Neural cell (in vitro differentiated cells): Measurements from ENCODE around the gene PDE8B. TPM values are rescaled to one million over a fixed set of nuclear protein-coding genes. Genes with fewer than 3 reads are reported as not detected.

ENCODE experiments used
- H2AFZ ChIP-seq: fragments of 200-600, 300-800 bp; sonication (generic), shearing (Covaris generic); 2 replicates; pipeline ENCODE4 v1.6.0; 2014; ENCODE audit warnings: low read depth, mild to moderate bottlenecking, antibody characterized with exemption, low read length, moderate library complexity
- H3F3A ChIP-seq: fragments of 200-600 bp; shearing (Covaris generic); 2 replicates; pipeline ENCODE4 v1.6.1; 2016; ENCODE audit warnings: mild to moderate bottlenecking, moderate library complexity, mixed read lengths, antibody characterized with exemption, low read length; ENCODE audit not compliant: insufficient read depth, poor library complexity, severe bottlenecking
- H3K27ac ChIP-seq: fragments of 200-600, 300-800 bp; sonication (generic), shearing (Covaris generic); 2 replicates; pipeline ENCODE4 v1.5.1; 2014; ENCODE audit warnings: mild to moderate bottlenecking, low read length, moderate library complexity
- H3K27me3 ChIP-seq: fragments of 300-800, 200-600 bp; sonication (generic), shearing (Covaris generic); 2 replicates; pipeline ENCODE4 v1.6.0; 2014; ENCODE audit warnings: mild to moderate bottlenecking, low read depth, low read length, moderate library complexity; ENCODE audit not compliant: insufficient read depth
- H3K36me3 ChIP-seq: fragments of 300-800, 200-600 bp; sonication (generic), shearing (Covaris generic); 2 replicates; pipeline ENCODE4 v1.5.1; 2014; ENCODE audit warnings: mild to moderate bottlenecking, antibody characterized with exemption, low read length, moderate library complexity; ENCODE audit not compliant: insufficient read depth
- H3K4me2 ChIP-seq: fragments of 300-800, 200-600 bp; sonication (generic), shearing (Covaris generic); 2 replicates; pipeline ENCODE4 v1.6.0; 2014; ENCODE audit warnings: mild to moderate bottlenecking, low read length
- H3K4me3 ChIP-seq: fragments of 300-800, 200-600 bp; sonication (generic), shearing (Covaris generic); 2 replicates; pipeline ENCODE4 v1.5.1; 2014; ENCODE audit warnings: mild to moderate bottlenecking, low read length, moderate library complexity
- H3K79me2 ChIP-seq: fragments of 200-600 bp; shearing (Covaris generic); replicated peaks from 2 replicates; pipeline ENCODE4 v1.6.0; 2014; ENCODE audit warnings: mild to moderate bottlenecking, low read length, moderate library complexity; ENCODE audit not compliant: insufficient read depth
- H3K9ac ChIP-seq: fragments of 300-800, 200-600 bp; sonication (generic), shearing (Covaris generic); 2 replicates; pipeline ENCODE4 v1.6.1; 2016; ENCODE audit warnings: mild to moderate bottlenecking, low read length, mixed read lengths
- H3K9me2 ChIP-seq: fragments of 200-600 bp; shearing (Covaris generic); 2 replicates; pipeline ENCODE4 v1.6.1; 2016; ENCODE audit warnings: mild to moderate bottlenecking, low read length, mixed read lengths; ENCODE audit not compliant: insufficient read depth
- H3K9me3 ChIP-seq: fragments of 200-600, 300-800 bp; sonication (generic), shearing (Covaris generic); 2 replicates; pipeline ENCODE4 v1.6.1; 2016; ENCODE audit warnings: mild to moderate bottlenecking, mixed run types, low read length, moderate library complexity, mixed read lengths
- H4K20me1 ChIP-seq: fragments of 200-600 bp; shearing (Covaris generic); 2 replicates; pipeline ENCODE4 v1.6.1; 2016; ENCODE audit warnings: mild to moderate bottlenecking, mixed run types; ENCODE audit not compliant: insufficient read depth
- EP300 ChIP-seq: fragments of 450-650 bp; conservative IDR thresholded peaks from 2 replicates; pipeline ENCODE4 v1.6.1; 2014; ENCODE audit warnings: antibody characterized with exemption, mild to moderate bottlenecking, moderate library complexity; ENCODE audit not compliant: poor library complexity, severe bottlenecking
- EZH2 ChIP-seq: fragments of 200-600, 300-800 bp; shearing (Covaris generic), sonication (generic); IDR thresholded peaks from 2 replicates; pipeline ENCODE4 v1.6.1; 2014; ENCODE audit warnings: antibody characterized with exemption, low read length, borderline replicate concordance, mild to moderate bottlenecking; ENCODE audit not compliant: insufficient read depth, poor library complexity, severe bottlenecking
- MXI1 ChIP-seq: fragments of 450-650 bp; conservative IDR thresholded peaks from 2 replicates; pipeline ENCODE4 v1.6.1; 2014; ENCODE audit warnings: antibody characterized with exemption, mild to moderate bottlenecking; ENCODE audit not compliant: poor library complexity, severe bottlenecking
- POLR2AphosphoS5 ChIP-seq: IDR thresholded peaks from 2 replicates; pipeline ENCODE4 v1.6.1; 2012
- RAD21 ChIP-seq: fragments of 450-650 bp; conservative IDR thresholded peaks from 2 replicates; pipeline ENCODE4 v1.6.1; 2014; ENCODE audit warnings: antibody characterized with exemption, mild to moderate bottlenecking, moderate library complexity
- SMC3 ChIP-seq: fragments of 450-650 bp; conservative IDR thresholded peaks from 2 replicates; pipeline ENCODE4 v1.6.1; 2014; ENCODE audit warnings: antibody characterized with exemption, mild to moderate bottlenecking, moderate library complexity; ENCODE audit not compliant: poor library complexity
- TAF1 ChIP-seq: IDR thresholded peaks from 2 replicates; pipeline ENCODE4 v1.6.1; 2012; ENCODE audit warnings: low read depth
- polyA plus RNA-seq: library from polyadenylated mRNA; depleted of rRNA; stranded (reverse); fragments of >200 nt; gene quantifications from 2 replicates; pipeline ENCODE4 v1.2.3, GENCODE V29; 2014
- TF ChIP-seq, protein P1 (sequence below): IDR thresholded peaks from 2 replicates; pipeline ENCODE4 v1.6.1; 2012; ENCODE audit warnings: borderline replicate concordance
- TF ChIP-seq, protein P2 (sequence below): fragments of 450-650 bp; IDR thresholded peaks from 2 replicates; pipeline ENCODE4 v1.5.1; 2014; ENCODE audit warnings: antibody characterized with exemption, mild to moderate bottlenecking, moderate library complexity; ENCODE audit not compliant: poor library complexity, severe bottlenecking

PDE8B gene
- polyA plus RNA-seq, 1 donor from 2014 or later: 0.22 TPM

DNA sequence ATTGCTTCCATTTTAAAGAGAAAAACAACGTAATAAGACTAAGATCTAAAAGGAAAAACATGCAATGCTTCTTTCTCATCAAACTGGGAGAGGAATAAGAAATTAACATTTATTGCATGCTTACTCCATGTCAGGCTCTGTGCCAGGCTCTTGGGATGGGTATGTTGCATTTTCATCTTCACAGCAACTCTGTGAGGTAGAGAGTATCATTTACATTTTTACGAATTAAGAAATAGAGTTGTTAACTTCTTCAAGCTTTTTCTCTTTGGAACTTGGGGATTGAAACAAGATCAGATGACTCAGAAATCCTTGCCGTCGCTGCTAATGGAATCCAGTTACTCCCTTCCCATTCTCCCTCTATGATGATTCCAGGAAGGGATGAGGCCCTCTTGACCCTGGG, 39.5 kb downstream of the PDE8B start:
- no peaks in the 10 kb centered on the region for H4K20me1 ChIP-seq
- no peaks in the 10 kb centered on the region for H3K36me3 ChIP-seq
- no peaks in the 10 kb centered on the region for H3K27me3 ChIP-seq
- H3K4me2 ChIP-seq: no peak overlapping the region
- no peak overlapping the region for H2AFZ ChIP-seq
- no peak overlapping the region for H3K9ac ChIP-seq
- H3K4me3 ChIP-seq: no peak overlapping the region
- no peak for TF ChIP-seq TAF1
- H3K9me2 ChIP-seq: no peaks in the 10 kb centered on the region
- no peaks in the 10 kb centered on the region for H3F3A ChIP-seq
- no peaks in the 10 kb centered on the region for H3K79me2 ChIP-seq
- H3K27ac ChIP-seq: no peak overlapping the region
- H3K9me3 ChIP-seq: no peaks in the 10 kb centered on the region

DNA sequence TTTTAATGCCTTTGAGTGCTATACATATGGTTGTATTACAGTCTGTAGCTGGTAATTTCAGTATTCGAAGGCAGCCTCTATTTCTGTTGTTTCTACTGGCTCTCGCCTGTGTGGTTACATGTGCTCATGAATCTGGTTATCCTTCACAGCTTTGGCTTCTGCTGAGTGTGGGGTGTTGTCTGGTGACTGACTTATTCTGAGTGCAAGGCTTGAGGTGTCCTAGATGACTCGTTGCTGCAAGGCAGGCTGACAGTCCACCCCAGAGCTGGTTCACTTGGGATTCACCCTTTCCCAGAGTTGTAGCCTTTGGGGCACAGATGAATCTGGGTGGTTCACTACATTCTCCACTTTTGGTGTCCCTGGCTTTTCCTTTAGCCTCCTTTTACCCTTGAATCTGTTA, 41.4 kb downstream of the PDE8B start:
- no peaks in the 10 kb centered on the region for H3K9me2 ChIP-seq
- H2AFZ ChIP-seq: no peak overlapping the region
- H3K27ac ChIP-seq: no peak overlapping the region
- H3F3A ChIP-seq: no peaks in the 10 kb centered on the region
- H3K36me3 ChIP-seq: no peaks in the 10 kb centered on the region
- H3K9ac ChIP-seq: no peak overlapping the region
- H3K79me2 ChIP-seq: no peaks in the 10 kb centered on the region
- H3K4me2 ChIP-seq: no peak overlapping the region
- no peak overlapping the region for H3K4me3 ChIP-seq
- no peaks in the 10 kb centered on the region for H4K20me1 ChIP-seq
- H3K9me3 ChIP-seq: no peaks in the 10 kb centered on the region
- TF ChIP-seq RAD21 (no peak), SMC3 (no peak)
- no peaks in the 10 kb centered on the region for H3K27me3 ChIP-seq

DNA sequence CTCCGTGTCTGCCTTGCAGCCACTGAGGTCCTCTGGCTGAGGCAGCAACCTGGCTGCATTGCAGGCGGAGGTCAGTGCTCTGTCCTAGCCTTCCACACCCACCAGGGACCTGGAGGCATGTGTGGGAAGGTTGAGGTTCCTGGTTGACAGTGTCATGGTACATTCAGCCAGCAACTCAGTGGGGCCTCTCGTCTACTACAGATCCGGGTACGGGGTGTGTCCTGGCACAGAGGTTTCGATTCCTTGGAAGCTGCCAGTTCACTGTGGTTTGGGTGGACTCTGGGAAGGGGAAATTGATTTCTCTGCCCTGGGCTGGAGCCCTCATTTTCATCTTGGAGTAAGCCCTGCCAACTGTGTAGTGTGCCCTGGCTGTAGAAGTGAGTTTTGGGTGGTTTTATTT, 45.1 kb downstream of the PDE8B start:
- Histone ChIP-seq H2AFZ (no peak overlapping the region), H3K4me2 (no peak overlapping the region), H3K9me3 (no peaks in the 10 kb centered on the region), H3K27ac (no peak overlapping the region), H3K27me3 (no peaks in the 10 kb centered on the region), H3K36me3 (no peaks in the 10 kb centered on the region), H3F3A (no peaks in the 10 kb centered on the region), H3K79me2 (no peaks in the 10 kb centered on the region), H3K4me3 (no peak overlapping the region), H3K9ac (no peak overlapping the region), H3K9me2 (no peaks in the 10 kb centered on the region), H4K20me1 (no peaks in the 10 kb centered on the region)
- TF ChIP-seq SMC3: no peak
- TF ChIP-seq EZH2: no peak
- no peak for TF ChIP-seq POLR2AphosphoS5
- TF ChIP-seq TAF1: no peak
- TF ChIP-seq, protein P1, sequence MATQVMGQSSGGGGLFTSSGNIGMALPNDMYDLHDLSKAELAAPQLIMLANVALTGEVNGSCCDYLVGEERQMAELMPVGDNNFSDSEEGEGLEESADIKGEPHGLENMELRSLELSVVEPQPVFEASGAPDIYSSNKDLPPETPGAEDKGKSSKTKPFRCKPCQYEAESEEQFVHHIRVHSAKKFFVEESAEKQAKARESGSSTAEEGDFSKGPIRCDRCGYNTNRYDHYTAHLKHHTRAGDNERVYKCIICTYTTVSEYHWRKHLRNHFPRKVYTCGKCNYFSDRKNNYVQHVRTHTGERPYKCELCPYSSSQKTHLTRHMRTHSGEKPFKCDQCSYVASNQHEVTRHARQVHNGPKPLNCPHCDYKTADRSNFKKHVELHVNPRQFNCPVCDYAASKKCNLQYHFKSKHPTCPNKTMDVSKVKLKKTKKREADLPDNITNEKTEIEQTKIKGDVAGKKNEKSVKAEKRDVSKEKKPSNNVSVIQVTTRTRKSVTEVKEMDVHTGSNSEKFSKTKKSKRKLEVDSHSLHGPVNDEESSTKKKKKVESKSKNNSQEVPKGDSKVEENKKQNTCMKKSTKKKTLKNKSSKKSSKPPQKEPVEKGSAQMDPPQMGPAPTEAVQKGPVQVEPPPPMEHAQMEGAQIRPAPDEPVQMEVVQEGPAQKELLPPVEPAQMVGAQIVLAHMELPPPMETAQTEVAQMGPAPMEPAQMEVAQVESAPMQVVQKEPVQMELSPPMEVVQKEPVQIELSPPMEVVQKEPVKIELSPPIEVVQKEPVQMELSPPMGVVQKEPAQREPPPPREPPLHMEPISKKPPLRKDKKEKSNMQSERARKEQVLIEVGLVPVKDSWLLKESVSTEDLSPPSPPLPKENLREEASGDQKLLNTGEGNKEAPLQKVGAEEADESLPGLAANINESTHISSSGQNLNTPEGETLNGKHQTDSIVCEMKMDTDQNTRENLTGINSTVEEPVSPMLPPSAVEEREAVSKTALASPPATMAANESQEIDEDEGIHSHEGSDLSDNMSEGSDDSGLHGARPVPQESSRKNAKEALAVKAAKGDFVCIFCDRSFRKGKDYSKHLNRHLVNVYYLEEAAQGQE: no peak
- no peak for TF ChIP-seq EP300
- TF ChIP-seq MXI1: no peak
- no peak for TF ChIP-seq RAD21
- TF ChIP-seq, protein P2, sequence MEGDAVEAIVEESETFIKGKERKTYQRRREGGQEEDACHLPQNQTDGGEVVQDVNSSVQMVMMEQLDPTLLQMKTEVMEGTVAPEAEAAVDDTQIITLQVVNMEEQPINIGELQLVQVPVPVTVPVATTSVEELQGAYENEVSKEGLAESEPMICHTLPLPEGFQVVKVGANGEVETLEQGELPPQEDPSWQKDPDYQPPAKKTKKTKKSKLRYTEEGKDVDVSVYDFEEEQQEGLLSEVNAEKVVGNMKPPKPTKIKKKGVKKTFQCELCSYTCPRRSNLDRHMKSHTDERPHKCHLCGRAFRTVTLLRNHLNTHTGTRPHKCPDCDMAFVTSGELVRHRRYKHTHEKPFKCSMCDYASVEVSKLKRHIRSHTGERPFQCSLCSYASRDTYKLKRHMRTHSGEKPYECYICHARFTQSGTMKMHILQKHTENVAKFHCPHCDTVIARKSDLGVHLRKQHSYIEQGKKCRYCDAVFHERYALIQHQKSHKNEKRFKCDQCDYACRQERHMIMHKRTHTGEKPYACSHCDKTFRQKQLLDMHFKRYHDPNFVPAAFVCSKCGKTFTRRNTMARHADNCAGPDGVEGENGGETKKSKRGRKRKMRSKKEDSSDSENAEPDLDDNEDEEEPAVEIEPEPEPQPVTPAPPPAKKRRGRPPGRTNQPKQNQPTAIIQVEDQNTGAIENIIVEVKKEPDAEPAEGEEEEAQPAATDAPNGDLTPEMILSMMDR: no peak
